ENCODE measurements around the gene TEX53. TPM values are rescaled to one million over a fixed set of nuclear protein-coding genes. Genes with fewer than 3 reads are reported as not detected.

The TEX53 gene
- total and polyA plus RNA-seq, 4 donors: not detected

DNA sequence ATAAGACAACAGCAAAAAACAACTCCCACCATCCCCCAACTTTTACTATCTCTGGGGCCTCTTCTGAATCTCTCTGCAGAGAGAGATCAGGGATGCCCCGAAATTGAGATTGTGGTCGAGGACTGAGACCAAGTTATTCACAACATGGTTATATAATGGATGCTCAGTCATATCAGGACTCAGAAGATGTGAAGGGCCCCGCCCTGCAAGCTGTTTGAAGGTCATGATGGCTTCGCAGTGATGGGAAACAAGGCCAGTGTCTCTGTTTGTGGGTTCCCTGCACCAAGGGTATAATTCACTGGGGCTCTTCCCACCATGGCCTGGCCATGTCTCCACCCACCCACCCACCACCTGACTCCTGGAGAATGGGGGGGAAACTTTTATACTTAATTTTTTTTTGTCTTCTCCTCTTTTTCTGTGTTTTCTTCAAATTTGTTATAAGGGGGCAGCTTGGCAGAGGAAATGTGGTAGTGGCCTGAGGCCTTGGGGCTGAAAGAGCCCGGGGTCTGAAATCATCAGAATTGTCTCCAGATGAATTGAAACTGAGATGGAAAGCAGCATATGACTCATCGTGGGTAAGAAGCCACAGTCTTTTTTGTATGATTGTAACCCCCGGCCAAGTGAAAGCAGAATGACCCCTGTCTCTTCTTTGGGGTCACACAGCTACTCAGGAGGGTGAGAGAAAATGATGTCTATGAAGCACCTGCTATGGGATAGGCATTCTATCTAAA lies 39.4 kb upstream of the TEX53 start:
- Histone ChIP-seq H3K36me3 (ENCODE audit: control insufficient read depth in 4 of 4, insufficient read depth in 4 of 4, low read length in 4 of 4) (no peaks in the 10 kb centered on the region), H3K27ac (ENCODE audit: low read depth in 1 of 2, low read length in 1 of 2) (no peak overlapping the region), H3K9me3 (ENCODE audit: control insufficient read depth in 4 of 4, insufficient read depth in 3 of 4, low read length in 3 of 4) (peaks cover 0 to 4% (median under 1%) of the 10 kb centered on the region in 4 donors), H3K4me3 (no peak overlapping the region), H3K9ac (ENCODE audit: insufficient read depth in 1 of 2, low read length in 2 of 2) (no peak overlapping the region), H3K27me3 (ENCODE audit: control insufficient read depth in 3 of 3, insufficient read depth in 3 of 3, low read length in 2 of 3) (no peaks in the 10 kb centered on the region), H3K4me1 (ENCODE audit: control insufficient read depth in 5 of 5, insufficient read depth in 5 of 5, low read length in 5 of 5) (peaks cover 0 to 5% (median 0%) of the 10 kb centered on the region in 5 donors)
- TF ChIP-seq, protein P1, sequence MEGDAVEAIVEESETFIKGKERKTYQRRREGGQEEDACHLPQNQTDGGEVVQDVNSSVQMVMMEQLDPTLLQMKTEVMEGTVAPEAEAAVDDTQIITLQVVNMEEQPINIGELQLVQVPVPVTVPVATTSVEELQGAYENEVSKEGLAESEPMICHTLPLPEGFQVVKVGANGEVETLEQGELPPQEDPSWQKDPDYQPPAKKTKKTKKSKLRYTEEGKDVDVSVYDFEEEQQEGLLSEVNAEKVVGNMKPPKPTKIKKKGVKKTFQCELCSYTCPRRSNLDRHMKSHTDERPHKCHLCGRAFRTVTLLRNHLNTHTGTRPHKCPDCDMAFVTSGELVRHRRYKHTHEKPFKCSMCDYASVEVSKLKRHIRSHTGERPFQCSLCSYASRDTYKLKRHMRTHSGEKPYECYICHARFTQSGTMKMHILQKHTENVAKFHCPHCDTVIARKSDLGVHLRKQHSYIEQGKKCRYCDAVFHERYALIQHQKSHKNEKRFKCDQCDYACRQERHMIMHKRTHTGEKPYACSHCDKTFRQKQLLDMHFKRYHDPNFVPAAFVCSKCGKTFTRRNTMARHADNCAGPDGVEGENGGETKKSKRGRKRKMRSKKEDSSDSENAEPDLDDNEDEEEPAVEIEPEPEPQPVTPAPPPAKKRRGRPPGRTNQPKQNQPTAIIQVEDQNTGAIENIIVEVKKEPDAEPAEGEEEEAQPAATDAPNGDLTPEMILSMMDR (IDR thresholded peaks at IDR 0.05; ENCODE audit: control extremely low read depth, extremely low read depth): no peak
- DNase-seq: no peak
- WGBS, 2 donors: 74 to 76% methylated on average over 7 of the region's 7 CpGs
- ATAC-seq (ENCODE audit: insufficient read depth, low FRiP score): no peak

DNA sequence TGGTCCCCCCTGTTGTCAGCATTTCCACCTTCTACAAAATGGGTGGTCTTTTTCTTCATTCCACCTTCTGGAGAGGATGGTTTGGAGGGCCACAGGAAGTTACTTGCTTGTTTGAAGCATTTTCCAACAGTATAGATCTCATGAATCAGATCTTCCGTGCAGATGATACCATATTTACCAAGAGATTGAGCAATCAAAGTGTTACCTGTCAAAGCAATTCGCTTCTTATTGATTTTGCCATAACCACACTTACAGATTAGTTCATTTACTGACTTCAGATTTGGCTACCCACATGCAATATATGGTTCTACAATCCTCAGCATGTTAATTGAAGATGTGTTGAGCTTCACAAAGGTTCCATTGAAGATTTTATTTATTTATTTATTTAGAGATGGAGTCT lies 38.3 kb upstream of the TEX53 start:
- ATAC-seq (ENCODE audit: insufficient read depth, low FRiP score): no peak
- H3K4me1 ChIP-seq (ENCODE audit: control insufficient read depth in 5 of 5, insufficient read depth in 5 of 5, low read length in 5 of 5): peaks cover 0 to 5% (median 0%) of the 10 kb centered on the region in 5 donors
- TF ChIP-seq, protein P1 (IDR thresholded peaks at IDR 0.05; ENCODE audit: control extremely low read depth, extremely low read depth): no peak
- no peak overlapping the region for H3K27ac ChIP-seq (ENCODE audit: low read depth in 1 of 2, low read length in 1 of 2)
- H3K9ac ChIP-seq (ENCODE audit: insufficient read depth in 1 of 2, low read length in 2 of 2): no peak overlapping the region
- DNase-seq: no peak
- no peaks in the 10 kb centered on the region for H3K36me3 ChIP-seq (ENCODE audit: control insufficient read depth in 4 of 4, insufficient read depth in 4 of 4, low read length in 4 of 4)
- H3K27me3 ChIP-seq (ENCODE audit: control insufficient read depth in 3 of 3, insufficient read depth in 3 of 3, low read length in 2 of 3): no peaks in the 10 kb centered on the region
- 82 to 92% methylated on average over 2 of the region's 2 CpGs for WGBS, 2 donors
- peaks cover 0 to 4% (median under 1%) of the 10 kb centered on the region in 4 donors for H3K9me3 ChIP-seq (ENCODE audit: control insufficient read depth in 4 of 4, insufficient read depth in 3 of 4, low read length in 3 of 4)
- H3K4me3 ChIP-seq: no peak overlapping the region

DNA sequence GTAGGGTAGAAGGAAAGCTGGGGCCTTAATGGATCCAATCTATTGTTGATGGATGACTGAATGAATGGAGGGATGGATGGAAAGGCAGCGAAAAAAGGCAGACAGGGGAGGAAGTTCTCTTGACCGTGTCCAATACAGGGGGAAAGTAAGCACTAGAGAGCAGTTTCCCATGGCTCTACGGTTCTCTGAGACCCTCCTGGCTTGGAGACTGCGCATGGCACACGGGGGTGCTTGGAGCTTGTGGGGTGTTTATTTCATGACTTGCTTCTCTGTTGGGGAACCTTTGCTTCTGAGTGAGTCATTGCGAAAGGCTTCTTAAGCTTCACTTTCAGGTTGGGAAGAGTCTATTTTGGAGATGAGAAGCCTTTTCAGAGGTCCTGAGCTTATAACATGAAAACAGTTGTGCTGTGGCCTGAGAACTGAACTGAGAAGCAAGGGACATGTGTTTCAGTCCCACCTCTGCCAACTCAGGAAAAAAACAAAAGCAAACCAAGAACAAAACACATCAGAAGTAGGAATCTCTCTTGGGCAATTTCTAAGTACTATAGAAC lies 37.2 kb upstream of the TEX53 start:
- WGBS, 2 donors: 92 to 94% methylated on average over 6 of the region's 6 CpGs
- ATAC-seq (ENCODE audit: insufficient read depth, low FRiP score) (no peak), DNase-seq (no peak)
- no peaks in the 10 kb centered on the region for H3K36me3 ChIP-seq (ENCODE audit: control insufficient read depth in 4 of 4, insufficient read depth in 4 of 4, low read length in 4 of 4)
- TF ChIP-seq, protein P1 (IDR thresholded peaks at IDR 0.05; ENCODE audit: control extremely low read depth, extremely low read depth): no peak
- peaks cover 0 to 2% (median 0%) of the 10 kb centered on the region in 4 donors for H3K9me3 ChIP-seq (ENCODE audit: control insufficient read depth in 4 of 4, insufficient read depth in 3 of 4, low read length in 3 of 4)
- H3K4me3 ChIP-seq: no peak overlapping the region
- no peaks in the 10 kb centered on the region for H3K27me3 ChIP-seq (ENCODE audit: control insufficient read depth in 3 of 3, insufficient read depth in 3 of 3, low read length in 2 of 3)
- H3K9ac ChIP-seq (ENCODE audit: insufficient read depth in 1 of 2, low read length in 2 of 2): no peak overlapping the region
- H3K27ac ChIP-seq (ENCODE audit: low read depth in 1 of 2, low read length in 1 of 2): no peak overlapping the region
- peaks cover 0 to 5% (median 0%) of the 10 kb centered on the region in 5 donors for H3K4me1 ChIP-seq (ENCODE audit: control insufficient read depth in 5 of 5, insufficient read depth in 5 of 5, low read length in 5 of 5)
